Stimulated activated naive CD4-positive, alpha-beta T cell (primary cell): Measurements from ENCODE around the gene ZMYM3.
"Not testable (repeated sequence)": the region's sequence is repeated elsewhere in the genome, so short reads cannot be mapped to it uniquely, and the experiment has no call there.

Experiments
- DNase-seq, 6 experiments: peaks; one replicate each; lab custom pipeline; 2025; lab: John Stamatoyannopoulos, UW

Gene ZMYM3

DNA sequence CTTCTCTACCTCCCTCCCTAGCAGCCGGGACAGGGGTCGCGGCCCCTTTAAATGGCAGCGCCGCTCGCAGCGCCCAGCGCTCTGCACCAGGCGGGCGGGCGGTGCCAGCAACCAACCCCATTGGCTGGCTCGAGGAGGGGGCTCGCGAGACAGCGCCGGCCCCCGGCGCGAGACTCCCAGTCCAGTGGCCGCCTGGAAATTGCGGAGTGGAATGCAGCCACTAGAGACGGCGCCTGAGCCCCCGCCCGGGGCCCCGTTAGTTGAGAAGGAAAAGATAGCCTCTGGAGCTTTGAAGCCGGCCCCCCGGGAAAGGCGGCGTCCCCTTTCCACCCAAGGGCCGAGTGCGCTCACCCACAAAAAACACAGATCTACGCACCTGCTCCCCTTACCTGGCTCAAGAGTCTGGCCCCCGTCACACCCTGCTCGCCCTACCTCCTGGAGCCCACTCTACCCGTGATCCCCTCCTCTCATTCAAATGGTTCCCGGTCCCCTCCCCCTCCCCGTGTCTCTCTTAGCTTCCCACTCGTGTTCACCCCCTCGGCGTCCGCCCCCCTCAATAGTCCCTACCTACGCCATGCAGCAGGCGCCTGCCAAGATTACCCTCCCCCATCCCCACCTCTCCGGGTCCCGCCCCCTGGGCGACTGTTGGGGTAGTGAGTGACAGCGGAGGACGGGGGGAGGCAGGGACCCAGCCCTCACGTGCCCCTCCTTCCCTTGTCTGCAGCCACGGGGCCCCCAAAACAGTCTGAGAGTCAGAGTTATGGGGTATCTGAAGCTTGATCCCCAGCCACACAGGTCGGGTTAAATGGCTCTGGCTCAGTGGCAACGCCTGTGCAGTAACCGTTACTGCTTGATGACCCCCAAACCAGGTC lies at the start of gene ZMYM3:
Gene ZMYM3, minus strand, starts transcription at position 49 of the 872 bp plus-strand sequence. CDS start 885 bp downstream, outside the sequence.
- DNase-seq: peak; percentile 66 to 79 (median 72)

DNA sequence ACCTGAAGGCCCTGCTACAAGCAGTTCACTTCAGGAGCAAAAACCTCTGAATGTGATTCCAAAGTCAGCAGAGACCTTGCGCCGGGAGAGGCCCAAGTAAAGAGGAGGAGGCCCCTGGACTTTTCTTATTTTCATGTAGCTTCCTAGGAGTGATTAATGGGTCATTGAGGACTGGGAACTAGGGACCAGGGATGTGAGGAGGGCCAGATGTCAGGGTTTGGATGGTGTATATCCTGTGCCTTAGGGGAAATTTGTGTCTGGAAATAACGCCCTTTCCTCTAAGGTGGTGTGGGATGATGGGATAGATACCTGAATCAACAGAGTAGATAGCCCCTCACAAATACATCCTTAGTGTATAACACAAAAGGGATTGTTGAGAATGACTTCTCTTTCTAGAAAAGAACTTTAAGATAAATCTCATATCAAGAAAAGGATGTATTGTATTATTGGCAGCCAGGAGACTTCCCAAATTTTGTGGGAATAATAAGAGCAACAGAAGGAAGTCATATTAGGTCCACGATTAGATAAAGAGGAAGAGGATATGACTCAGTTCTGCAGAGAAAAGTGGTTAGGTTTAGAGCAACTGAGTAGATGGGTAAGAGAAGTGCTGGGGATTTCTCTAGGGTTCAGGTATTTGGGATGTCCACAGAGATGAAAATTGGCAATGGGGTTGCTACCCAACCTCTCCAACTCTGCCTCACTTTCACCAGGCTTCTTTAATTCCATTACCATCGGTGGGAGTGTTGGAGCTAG lies 48.7 kb upstream of the ZMYM3 start:
- DNase-seq: no peak

DNA sequence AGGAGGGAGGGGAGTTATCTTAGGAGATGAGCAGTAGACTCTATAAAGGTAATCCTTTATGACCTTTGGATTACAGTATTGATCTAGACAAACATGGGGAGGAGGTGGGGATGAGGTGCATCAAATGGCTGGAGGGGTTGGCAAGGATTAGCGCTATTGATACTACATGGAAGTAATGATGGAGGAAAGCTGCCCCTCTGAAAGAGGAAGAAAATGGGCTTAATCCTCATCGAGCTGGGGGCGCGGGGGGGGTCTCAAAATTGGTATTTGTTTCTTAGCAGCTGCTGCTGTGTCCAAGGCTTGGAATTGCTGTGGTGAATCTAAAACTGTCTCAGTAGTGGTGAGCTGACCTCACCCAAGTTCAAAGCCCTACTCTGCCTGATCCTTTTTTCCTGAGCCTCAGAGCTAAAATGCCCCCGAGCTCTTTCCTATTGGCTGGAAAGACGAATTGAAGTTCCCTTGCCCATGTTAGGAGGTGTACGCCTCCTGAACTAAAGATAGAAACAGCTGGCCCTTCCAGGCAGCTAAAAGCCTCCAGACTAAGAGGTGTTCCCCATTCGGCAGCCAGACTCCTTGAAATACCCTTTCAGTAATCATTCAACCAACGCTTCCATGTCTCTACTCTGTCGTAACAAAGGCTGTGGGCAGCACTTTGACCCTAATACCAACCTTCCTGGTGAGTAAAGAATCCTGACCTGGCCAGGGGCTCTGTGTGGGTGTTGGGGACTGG lies 47.4 kb upstream of the ZMYM3 start, which contains the start of gene ITGB1BP2:
Gene ITGB1BP2, plus strand, starts transcription at position 556 of the 730 bp plus-strand sequence. Its CDS starts 57 bp downstream, at position 613.
- no peak for DNase-seq

DNA sequence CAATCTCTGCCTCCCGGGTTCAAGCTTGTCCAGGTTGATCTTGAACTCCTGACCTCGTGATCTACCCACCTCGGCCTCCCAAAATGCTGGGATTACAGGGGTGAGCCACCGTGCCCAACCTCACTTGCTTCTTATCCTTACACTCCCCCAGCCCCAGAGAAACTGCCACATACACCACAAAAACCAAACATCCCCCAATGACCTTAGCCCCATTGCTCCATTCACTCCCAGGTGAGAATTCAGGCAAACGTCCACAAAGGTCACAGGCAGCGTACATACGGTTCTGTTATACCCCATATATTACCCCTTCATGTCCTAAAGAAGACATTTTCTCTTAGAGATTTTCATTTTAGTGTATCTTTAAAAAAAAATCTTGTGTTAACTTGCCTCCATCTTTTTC lies 46.6 kb upstream of the ZMYM3 start:
- DNase-seq: not testable (repeated sequence)

DNA sequence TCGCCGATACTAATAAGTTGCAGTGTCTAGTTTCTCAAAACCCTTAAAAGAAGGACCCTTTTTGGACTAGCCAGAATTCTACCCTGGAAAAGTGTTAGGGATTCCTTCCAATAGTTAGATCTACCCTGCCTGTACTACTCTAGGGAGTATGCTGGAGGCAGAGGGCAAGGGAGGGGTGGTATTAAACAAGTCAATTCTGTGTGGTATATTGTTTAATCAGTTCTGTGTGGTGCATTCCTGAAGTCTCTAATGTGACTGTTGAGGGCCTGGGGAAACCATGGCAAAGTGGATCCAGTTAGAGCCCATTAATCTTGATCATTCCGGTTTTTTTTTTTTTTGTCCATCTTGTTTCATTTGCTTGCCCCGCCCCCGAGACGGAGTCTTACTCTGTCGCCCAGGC lies 46.1 kb upstream of the ZMYM3 start:
- not testable (repeated sequence) for DNase-seq

DNA sequence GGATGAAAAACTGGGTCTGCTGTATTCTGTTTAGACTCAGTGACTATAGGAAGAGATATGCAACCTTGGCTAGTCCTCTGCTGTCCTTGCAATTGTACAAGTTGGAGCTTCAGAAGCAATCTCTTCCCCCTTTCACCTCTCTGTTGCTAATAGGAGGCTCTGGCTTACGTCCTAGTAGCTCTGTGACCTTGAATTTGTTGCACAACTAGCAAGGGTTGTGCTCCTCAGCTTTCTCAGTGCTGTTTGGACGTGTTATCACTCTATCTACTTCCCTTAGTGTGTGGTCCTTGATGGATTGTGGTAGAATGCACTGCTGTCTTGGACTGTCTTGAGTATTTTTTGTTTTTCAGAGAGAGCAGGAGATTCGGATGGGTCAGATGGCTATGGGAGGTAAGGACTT lies 44.2 kb upstream of the ZMYM3 start:
- no peak for DNase-seq

DNA sequence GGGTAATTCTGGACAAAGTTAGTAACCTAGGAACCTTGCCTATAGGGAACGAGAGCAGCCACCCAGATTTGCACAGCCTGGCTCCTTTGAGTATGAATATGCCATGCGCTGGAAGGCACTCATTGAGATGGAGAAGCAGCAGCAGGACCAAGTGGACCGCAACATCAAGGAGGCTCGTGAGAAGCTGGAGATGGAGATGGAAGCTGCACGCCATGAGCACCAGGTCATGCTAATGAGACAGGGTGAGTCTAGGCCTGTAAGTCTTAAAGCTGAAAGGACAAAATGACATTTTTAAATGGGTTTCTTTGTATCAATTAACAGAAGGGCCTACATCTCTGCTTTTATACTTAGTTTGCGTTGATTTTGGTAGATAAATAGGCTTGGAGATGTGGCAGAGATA lies 42.9 kb upstream of the ZMYM3 start:
- DNase-seq: no peak

DNA sequence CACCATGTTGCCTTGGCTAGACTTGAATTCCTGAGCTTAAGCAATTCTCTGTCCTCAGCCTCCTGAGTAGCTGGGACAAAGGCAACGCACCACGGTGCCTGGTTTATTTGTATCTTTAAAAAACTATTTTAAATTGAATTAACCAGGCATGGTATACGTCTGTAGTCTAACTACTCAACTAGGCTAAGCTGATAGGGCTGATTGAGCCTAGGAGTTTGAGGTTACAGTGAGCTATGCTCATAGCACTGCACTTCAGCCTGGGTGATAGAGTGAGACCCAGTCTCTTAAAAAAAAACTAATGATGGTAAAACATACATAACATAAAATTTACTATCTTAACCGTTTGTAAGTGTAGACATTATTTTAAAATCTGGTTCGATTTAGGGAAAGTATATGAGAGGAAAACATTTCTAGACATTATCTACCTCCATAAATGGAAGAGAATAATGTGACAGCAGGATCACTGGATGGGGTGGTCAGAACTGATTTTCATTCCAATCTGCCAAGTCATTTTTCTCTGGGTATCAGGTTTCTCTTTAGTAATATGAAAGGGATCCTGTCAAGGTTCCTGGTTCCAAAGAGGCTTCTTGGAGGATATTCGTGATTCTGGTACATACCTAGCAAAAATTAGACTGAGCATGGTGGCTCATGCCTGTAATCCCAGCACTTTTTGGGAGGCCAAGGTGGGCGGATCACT lies 38.9 kb upstream of the ZMYM3 start:
- DNase-seq: no peak

DNA sequence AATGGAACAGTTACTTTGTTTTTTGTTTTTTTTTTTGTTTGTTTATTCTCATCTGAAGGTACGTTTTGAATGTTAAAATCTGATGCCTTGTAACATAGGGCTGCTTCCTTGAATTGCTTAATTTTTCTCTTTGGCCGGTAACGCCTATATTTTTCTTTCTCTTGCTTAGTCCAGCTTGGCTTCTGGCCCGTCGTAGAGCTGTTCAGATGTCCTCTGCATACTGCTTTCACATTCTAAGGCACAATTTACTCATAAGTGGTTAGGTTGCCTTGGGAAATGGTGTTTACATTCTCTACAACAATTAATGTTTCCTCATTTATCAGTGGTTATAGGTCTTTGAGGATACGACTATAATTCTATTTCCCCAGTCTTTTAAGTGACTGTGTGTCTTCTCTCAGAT lies 37.4 kb upstream of the ZMYM3 start:
- DNase-seq: no peak

DNA sequence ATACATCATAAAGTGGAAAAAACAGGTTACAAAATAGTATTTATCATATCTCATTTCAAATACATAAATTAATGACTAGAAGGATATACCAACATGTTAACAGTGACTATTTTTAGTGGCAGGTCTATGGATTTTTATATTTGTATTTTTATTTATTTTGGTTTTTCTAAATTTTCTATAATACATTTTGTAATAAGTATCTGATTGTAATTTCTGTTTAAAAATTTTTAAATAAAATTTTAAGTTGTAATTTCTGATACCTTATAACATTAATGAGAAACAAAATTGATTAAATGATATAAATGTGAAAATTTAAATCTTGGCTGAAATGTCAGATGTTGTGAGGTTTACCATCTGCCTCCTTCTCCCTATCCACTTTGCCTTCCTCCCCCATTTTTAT lies 32.0 kb upstream of the ZMYM3 start:
- no peak for DNase-seq

DNA sequence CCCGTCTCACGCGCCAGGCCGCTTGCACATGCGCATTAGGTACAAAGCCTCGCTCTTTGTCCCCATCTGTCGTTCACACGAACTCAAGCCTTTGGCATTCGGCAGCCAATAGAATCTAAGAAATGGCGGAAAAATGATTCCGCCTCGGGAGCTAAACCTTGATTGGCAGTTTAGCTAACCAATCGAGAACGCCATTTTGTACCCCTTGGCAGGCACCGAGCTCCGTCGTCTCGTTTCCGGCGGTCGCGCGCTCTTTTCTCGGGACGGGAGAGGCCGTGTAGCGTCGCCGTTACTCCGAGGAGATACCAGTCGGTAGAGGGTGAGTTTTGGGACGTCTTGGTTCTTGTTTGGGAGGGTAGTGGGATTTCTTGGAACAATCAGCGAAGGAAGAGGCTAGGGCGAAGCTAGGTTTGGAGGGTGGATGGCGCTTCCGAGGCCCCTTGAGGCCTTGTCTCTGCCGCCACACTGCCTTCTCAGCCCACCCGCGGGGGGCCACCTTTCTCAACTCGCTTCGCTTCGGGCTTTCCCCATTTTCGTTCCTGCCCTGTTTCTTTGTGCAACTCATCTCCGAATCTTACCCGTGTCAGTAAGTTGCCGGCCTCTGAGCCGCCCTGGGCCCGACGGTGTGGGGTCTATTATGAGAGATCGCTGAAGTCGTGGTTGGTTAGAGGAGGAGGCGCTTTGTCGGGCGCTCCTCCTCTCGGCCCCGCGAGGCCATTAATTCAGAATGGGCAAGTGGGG lies 29.6 kb upstream of the ZMYM3 start, which contains the start of gene NONO:
Gene NONO, plus strand, starts transcription at position 233 of the 741 bp plus-strand sequence. CDS start 7,003 bp downstream, outside the sequence.
- DNase-seq: peak; percentile 61 to 89 (median 87)

DNA sequence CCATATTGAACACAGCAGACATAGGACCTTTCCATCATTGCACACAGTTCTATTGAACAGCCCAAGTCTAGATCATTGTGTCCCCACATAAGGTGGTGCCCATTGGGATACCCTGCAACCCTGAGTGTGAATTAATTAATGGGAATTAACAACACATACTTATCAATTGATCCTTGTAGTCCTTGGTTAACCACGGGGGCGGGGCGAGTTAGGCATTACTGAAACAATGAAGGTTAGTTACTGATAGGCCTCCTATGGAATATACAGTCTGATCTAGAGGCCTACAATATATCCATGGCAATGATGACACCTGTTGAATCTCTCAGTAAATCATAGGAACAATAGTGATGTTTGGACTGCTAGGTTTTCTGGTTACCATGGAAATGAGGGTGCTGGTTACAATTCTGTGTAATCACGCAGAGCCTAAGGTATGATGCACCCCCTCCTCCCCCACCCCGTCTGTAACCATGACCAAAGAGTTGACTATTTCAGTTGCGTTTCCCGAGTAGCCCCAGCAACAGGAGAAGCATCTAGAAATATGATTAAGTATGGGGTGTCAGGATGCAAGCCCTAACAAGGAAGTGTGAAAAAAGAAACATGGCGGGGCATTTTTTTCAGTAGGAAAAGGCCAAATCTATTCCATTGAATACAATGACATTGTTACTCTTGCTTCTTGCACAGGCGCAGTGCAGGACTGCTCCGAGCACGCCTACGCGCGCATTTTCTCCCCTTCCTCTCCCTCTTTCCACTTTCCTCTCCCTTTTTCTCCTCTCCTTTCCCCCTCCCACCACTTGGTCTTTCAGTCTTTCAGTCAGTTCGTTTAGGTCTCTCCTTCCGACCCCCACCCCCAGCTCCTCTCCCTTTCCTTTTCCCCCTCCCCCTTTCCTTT lies 28.8 kb upstream of the ZMYM3 start:
- peak in 5 of 6 experiments; percentile 32 to 63 (median 52) for DNase-seq

DNA sequence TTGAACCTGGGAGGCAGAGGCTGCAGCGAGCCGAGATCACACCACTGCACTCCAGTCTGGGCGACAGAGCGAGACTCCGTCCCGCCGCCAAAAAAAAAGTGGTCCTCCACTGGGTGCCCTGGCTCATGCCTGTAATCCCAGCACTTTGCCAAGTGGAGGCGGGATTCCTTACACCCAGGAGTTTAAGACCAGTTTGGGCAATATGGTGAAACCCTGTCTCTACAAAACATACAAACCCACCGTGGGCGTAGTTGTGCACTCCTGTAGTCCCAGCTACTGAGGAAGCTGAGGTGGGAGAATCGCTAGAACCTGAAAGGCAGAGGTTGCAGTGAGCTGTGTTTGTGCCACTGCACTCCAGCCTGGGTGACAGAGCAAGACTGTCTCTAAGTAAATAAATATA lies 27.4 kb upstream of the ZMYM3 start:
- not testable (repeated sequence) for DNase-seq

DNA sequence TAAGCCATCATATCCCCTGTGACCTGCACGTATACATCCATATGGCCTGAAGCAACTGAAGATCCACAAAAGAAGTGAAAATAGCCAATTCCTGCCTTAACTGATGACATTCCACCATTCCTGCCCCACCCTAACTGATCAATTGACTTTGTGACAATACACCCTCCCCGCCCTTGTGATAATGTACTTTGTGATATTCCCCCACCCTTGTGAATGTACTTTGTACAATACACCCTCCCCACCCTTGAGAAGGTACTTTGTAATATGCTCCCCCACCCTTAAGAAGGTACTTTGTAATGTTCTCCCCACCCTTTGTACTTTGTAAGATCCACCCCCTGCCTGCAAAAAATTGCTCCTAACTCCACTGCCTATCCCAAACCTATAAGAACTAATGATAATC lies 18.4 kb upstream of the ZMYM3 start:
- not testable (repeated sequence) for DNase-seq

DNA sequence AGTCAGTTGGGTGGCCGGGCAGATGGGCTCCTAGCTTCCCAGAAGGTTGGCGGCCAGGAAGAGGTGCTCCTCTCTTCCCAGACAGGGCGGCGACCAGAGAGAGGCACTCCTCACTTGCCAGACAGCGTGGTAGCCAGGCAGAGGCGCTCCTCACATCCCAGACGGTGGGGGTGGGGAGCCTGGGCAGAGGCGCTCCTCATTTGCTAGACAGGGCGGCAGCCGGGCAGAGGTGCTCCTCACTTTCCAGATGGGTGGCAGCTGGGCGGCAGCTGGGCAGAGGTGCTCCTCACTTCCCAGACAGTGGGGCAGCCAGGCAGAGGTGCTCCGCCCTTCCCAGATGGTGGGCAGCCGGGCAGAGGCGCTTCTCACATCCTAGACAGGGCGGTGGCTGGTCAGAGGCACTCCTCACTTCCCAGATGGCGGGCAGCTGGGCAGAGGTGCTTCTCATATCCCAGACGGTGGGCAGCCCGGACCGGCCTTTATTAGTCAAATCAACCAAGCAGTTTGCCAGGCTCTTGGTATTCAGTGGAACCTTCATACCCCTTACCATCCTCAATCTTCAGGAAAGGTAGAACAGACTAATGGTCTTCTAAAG lies 16.0 kb upstream of the ZMYM3 start:
- DNase-seq: no peak

DNA sequence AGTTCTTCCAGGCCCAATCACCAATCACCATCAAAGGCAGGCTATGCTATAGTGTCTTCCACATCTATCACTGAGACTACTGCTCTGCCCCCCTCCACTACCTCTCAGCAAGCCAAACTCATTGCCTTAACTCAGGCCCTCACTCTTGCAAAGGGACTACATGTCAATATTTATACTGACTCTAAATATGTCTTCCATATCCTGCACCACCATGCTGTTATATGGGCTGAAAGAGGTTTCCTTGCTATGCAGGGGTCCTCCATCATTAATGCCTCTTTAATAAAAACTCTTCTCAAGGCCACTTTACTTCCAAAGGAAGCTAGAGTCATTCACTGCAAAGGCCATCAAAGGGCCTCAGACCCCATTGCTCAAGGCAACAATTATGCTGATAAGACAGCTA lies 14.7 kb upstream of the ZMYM3 start:
- DNase-seq: not testable (repeated sequence)

DNA sequence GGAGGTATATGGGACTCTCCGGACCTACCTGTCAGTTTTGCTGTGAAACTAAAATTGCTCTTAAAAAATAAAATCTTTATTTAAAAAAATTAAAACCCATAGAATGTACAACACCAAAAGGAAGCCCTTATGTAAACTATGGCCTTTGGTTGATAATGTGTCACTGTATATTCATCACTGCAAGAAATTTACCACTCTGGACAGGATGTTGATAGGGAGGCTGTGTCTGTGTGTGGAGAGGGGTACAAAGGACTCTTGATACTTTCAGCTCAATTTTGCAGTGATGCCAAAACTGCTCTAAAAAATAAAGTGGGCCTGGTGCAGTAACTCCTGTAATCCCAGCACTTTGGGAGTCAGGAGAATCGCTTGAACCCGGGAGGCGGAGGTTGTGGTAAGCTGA lies 2.9 kb upstream of the ZMYM3 start:
- DNase-seq: no peak

DNA sequence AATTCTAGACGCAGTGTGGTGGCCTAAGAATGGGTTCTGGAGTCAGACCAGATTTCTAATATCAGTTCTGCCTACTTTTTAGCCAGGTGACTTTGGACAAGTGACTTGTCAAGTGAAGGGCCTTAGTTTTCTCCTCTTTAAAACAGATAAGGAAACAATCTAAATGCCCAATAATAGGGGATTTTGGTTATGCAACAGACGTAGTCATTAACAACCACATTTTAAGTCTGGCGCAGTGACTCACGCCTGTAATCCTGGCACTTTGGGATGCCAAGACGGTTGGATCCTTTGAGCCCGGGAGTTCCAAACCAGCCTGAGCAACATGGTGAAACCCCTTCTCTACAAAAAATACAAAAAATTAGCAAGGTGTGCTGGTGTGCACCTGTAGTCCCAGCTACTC lies 2.1 kb upstream of the ZMYM3 start:
- no peak for DNase-seq
